T-helper 1 cell (primary cell): ENCODE results near the gene HCCS.
A peak's percentile ranks its signal among the peaks of the same experiment; 100 is the strongest.
"Not testable (repeated sequence)": the region's sequence is repeated elsewhere in the genome, so short reads cannot be mapped to it uniquely, and the experiment has no call there.

Experiments
- DNase-seq, 5 donors: peaks; one replicate each; pipeline ENCODE4 v3.0.0-alpha.2; 2012 to 2020
- total RNA-seq, 4 donors: gene quantifications; one replicate each; lab custom pipeline; 2026; lab: John Stamatoyannopoulos, UW

The HCCS gene
- 5.4 to 9.0 (median 7.1) reads per million in 4 donors for total RNA-seq

DNA sequence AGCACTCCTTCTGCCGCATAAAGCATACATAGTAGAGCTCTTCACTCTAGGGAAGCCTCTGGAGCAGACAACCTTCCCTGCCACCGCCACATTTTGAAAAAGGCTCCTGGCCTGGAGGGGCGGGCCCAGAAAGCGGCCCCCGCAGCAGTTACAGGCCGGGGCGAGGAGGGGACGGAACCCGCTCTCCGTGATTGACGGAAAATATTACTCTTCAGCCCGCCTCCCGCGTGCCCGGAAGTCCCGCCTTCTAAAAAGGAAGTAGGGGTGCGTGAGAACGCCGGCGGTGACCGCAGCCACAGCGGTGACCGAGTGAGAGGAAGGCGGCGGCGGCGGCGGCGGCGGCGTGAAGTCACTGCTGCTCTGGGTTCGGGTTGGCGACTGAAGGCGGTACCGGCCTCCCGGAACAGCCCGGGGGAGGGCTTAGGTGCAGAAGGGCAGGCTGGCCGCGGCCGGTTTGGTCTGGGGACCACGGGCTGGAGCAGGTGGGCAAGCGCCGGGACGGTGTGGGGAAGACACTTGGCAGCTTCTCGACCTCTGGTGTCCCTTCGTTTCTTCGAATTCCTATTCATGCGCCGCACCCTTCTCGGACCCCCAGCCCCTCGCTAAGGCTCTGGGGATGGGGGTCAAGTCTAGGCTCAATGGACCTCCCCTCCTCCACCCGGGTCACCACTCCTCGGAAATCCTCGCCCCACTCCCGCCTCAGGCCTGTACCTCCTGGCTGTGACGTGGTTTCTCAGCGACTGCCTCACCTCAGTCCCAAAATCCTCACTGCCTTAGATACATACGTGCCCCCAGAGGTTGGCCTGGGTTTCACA, at the start of gene HCCS:
HCCS (plus strand) TSS at position 296 of the 815 bp plus-strand sequence. CDS start 729 bp downstream, outside the sequence.
- peak; percentile 64 to 89 (median 75) for DNase-seq

DNA sequence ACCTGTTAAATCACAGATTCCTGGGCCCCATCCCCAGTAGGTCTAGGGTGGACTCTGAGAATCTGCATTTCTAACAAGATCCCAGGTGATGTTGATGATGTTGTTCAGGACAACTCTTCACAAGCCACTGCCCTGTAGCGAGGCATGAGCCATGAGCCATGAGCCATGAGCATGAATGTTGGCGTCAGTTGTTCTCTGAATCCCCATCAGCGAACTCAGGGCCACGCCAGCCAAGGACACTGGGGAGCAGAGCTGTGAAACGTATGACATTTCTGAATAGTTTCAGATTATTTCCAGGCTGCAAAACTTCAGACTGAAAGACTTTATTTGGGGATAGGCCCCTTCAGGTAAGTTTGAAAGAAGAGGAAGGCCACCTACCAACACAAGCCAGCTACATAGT, 46.9 kb upstream of the HCCS start:
- no peak for DNase-seq

- DNase-seq, result no peak
Measured at GRCh38 chrX:11064851-11065600, 46.1 kb upstream of the HCCS start.

- DNase-seq, result no peak
Measured at GRCh38 chrX:11066812-11067211, 44.3 kb upstream of the HCCS start.

DNA sequence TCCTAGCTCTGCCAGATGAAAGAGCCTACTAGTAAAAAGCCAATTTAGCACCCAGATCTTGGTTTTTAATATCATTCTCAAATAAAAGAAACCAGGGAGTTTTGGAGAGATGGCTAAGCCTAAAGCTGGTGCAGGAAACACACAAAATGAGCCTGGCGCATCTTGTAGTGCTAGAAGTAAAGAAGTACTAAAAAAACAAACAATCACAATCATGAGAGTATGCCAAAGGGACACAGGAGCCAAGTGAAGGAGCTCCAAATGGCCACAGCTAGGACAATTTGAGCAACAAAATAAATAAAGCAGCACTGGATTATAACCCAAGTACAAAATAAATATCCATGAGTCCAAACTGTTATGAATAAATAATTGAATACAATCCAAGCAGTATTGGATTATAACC, 37.8 kb upstream of the HCCS start:
- no peak for DNase-seq

DNA sequence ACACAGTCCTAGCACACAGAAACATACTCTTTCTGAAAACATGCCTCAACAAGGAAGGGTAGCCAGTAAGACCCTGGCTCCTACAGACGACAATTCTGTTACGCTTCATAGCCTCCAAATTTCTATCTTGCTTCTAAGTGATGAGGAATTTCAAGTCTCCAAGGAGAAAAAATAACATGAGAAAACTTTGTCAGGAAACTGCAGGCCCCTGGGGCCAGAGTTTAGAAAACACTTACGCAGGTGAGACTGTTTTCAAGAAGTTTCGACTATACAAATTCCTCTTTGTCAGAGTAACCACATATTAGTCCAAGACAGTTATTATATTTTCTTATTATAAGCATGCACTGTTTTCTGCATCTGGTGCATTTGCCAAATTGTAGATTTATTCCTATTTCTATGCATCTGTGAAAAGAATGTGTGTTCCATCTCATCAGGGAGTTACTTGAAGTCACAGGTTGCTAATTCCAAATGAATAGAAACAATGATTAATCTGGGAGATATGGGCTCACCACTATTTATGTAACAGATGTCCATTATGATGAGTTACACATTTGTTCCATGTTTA, 30.3 kb upstream of the HCCS start:
- DNase-seq, result no peak

GRCh38 chrX:11081511-11081910, 29.6 kb upstream of the HCCS start:
- DNase-seq, result no peak

- DNase-seq, result no peak
Measured at GRCh38 chrX:11085305-11085704, 25.8 kb upstream of the HCCS start.

DNA sequence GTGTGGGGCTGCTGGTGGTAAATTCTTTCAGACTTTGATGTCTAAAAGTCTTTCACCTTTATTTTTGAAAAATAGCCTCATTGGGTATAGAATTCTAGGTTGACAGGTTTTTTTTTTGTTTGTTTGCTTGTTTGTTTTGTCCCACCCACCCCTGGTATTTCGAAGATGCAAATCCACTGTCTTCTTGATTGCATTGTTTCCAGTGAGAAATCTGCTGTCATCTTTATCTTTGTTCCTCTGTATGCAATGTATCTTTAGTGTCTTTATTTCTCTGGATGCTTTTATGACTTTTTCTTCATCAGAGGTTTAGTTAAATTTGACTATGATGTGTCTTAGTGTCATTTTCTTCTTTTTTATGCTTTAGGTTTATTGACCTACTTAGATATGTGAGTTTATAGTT, 21.3 kb upstream of the HCCS start:
- DNase-seq, result no peak

GRCh38 chrX:11097933-11098332, 13.2 kb upstream of the HCCS start:
- DNase-seq, result no peak

- DNase-seq, result no peak
Measured at GRCh38 chrX:11099465-11099864, 11.7 kb upstream of the HCCS start.

DNA sequence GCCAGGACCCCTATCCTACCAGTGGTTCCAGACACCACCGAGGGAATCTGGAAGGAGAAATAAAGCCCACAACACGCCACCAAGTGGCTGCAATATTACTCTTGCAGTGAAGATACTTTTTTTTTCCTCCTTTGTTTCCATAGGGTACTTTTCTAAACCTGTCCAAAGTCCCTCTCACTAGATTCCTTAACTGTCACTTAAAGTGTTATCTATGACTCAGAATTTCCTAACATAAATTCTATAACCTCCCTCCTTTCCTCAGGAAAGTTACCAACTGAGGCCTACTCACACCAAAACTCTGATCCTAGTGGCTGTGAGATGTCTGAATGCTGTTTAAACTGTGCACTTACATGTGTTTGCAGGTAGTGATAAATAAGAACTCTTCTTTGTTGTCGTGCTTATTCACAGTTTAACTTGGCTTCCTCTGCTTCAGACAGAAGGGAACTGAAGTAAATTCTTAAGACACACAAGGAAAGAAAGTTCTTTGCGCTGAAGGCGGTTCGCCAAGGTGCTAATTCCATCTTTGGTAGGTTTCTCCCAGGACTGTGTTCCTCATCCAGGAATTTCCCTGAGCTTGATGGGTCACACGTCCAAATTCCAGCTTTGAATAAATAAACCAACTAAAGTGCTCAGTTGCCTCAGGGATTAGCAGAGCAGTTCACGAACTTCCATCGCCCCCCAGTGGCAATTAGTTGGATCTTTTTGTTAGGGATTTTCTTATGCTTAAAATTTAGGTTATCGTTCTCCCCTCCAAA, 10.7 kb upstream of the HCCS start:
- no peak for DNase-seq

DNA sequence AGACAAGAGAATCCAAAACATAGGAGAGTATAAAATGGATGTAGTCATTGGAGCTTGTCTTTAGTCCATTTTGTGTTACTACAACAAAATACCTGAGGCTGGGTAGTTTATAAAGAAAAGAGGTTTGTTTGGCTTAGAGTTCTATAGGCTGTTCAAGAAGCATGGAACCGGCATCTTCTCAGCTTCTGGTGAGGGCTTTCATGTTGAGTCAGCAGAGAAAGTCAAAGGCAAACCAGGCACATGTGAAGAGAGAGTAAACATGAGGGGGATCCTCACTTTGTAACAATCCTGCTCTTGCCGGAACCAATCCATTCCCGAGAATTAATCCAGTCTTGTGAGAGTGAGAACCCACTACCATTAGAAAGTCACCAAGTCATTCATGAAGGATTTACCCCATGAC, 8.1 kb upstream of the HCCS start:
- no peak for DNase-seq

DNA sequence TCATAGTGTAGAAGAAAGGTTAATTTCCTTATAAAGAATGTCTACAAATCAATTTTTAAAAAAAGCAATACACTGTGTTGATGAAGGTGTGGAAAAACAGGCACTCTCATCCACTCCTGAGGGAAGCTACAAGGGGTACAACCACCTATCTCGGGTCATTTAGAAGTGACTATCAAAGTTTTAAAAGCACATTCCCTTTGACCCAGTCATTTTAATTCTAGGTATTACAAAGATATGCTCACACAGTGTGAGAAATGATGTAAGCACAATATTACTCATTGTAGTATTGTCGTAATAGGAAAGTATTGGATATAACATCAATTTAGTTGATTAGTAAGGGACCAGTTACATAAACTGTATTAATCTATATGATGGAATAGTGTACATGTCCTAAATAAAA, 7.4 kb upstream of the HCCS start:
- DNase-seq, result no peak

GRCh38 chrX:11105080-11105479, 6.1 kb upstream of the HCCS start:
- no peak for DNase-seq

DNA sequence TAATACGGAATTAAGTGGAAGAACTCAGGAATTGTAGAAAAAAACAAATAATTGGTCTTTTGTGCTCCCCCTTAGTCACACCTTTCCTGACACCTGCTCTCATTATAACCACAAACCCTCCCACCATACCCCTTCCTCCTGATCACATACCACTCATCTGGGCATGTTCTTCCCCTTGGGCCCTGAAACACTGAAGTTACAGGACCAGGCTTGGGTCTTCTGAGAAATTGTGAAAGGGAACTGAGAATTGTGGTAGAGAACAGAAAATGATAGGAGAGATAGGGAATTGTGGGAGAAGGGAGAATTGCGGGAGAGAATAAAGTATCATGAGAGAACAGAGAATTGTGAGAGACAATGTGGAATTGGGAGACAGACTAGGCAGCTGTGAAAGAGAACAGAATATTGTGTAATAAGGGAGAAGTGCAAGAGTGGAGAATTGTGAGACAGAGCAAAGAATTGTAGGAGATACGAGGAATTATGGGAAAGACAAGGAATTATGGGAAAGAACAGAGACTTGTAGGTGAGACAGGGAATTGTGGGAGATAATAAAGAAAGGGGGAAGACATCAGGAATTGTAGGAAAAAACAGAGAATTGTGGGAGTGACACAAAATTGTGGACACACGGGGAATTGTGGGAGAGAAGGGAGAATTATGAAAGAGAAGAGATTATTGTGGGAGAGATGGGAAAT, 2.7 kb upstream of the HCCS start:
- no peak for DNase-seq

GRCh38 chrX:11109968-11110367, 1.2 kb upstream of the HCCS start:
- DNase-seq, result no peak

GRCh38 chrX:11111947-11112346, 815 bp downstream of the HCCS start:
- DNase-seq, result no peak

GRCh38 chrX:11113731-11114130, 2.6 kb downstream of the HCCS start:
- DNase-seq, result no peak

DNA sequence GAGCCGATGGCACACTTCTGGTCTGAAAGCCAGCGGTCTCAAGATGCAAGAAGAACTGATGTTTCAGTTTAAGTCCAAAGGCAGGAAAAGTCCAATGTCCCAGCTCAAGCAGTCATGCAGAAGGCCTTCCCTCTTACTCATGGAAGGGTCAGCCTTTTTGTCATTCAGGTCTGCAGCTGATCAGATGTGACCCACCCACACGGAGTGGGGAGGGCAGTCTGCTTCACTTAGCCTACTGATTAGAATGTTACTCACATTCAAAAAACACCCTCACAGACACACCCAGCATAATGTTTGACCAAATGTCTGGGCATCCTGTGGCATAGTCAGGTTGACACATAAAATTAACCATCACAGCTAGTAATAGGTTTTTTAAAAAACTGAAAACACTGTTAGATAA, 6.6 kb downstream of the HCCS start:
- no peak for DNase-seq

DNA sequence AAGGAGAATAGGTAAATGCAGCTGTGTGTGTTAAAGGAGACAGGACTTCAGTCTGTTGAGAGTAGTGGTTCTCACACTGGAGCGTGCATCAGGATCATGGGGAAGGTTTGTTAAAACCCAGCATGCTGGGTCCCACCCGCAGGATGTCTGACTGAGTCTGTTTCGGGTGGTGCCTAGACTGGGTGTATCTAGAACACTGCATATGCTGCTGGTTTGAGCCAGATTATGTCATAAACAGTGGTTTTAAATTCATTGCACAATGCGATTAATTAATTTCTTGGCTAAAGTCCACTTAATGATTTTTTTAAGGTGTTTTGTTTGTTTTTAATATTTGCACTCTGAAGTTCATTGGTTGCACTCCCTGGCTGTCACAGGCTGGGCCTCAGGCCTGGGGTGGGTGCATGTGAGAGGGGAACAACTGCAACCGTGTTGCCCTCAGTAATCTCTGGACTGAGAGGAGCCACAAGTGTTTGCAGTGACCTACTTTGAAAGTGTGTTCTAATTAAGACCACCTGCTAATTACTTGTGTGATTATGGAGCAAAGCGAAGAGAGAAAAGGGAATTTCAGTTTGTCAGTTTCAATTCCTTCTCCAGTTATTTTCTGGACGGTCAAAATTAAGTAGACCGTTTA, 8.3 kb downstream of the HCCS start:
- DNase-seq, result no peak

DNA sequence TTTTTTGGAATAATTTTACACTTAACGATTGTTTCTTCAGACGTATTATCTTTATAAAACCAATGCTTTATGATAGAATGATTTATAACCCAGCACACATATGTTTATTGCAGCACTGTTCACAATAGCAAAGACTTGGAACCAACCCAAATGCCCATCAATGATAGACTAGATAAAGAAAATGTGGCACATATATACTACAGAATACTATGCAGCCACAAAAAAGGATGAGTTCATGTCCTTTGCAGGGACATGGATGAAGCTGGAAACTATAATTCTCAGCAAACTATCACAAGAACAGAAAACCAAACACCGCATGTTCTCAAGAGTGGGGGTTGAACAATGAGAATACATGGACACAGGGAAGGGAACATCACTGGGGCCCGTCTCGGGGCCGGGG, 12.0 kb downstream of the HCCS start:
- DNase-seq, result not testable (repeated sequence)
